IMR-90 (cell line): ENCODE measurements around the gene PPFIBP2. TPM values are rescaled to one million over a fixed set of nuclear protein-coding genes. Genes with fewer than 3 reads are reported as not detected.

Experiments used
- ATAC-seq: fragments of 200-7000 bp; cut with Tn5 transposase; 2 replicates; pipeline ENCODE4 v1.9.1; 2020; ENCODE audit warnings: low read depth, mild to moderate bottlenecking, moderate library complexity
- BruUV-seq: library from RNA; stranded (reverse); fragments of 400-500 nt; replicated peaks from 2 replicates; lab custom pipeline; 2021; lab: Mats Ljungman, UMichigan
- CTCF ChIA-PET: fragments of 300-600 bp; formaldehyde crosslinking; extraction: SDS; loops from one replicate; lab custom pipeline; 2021; ENCODE audit warnings: antibody characterized with exemption; lab: Yijun Ruan, JAX
- POLR2A ChIA-PET: fragments of 300-600 bp; sonication (Branson Sonifier 250); formaldehyde crosslinking; loops from one replicate; lab custom pipeline; 2022; ENCODE audit warnings: antibody characterized with exemption; ENCODE audit not compliant: unreplicated experiment; lab: Charles Lee
- DNase-seq: peaks from one replicate; pipeline ENCODE4 v3.0.0; 2013
- H2AFZ ChIP-seq: replicated peaks from 2 replicates; pipeline ENCODE3; 2013; ENCODE audit warnings: low read length, mild to moderate bottlenecking; ENCODE audit not compliant: poor library complexity
- H2AK5ac ChIP-seq: 2 replicates; pipeline ENCODE4 v1.6.1; 2013; ENCODE audit warnings: low read depth, low read length, inconsistent platforms
- H2AK9ac ChIP-seq: replicated peaks from 2 replicates; pipeline ENCODE3; 2013; ENCODE audit warnings: mild to moderate bottlenecking, low read depth, low read length, moderate library complexity; ENCODE audit not compliant: poor library complexity
- H2BK120ac ChIP-seq: 2 replicates; pipeline ENCODE4 v1.6.1; 2013; ENCODE audit warnings: low read depth, low read length, inconsistent platforms
- H2BK15ac ChIP-seq: 3 replicates; pipeline ENCODE4 v1.6.1; 2013; ENCODE audit warnings: low read depth, low read length, inconsistent platforms
- H2BK20ac ChIP-seq: 2 replicates; pipeline ENCODE4 v1.6.1; 2013; ENCODE audit warnings: low read depth, mild to moderate bottlenecking, inconsistent platforms, low read length, moderate library complexity
- H2BK5ac ChIP-seq: 2 replicates; pipeline ENCODE4 v1.6.1; 2013; ENCODE audit warnings: mild to moderate bottlenecking, low read depth, low read length, inconsistent platforms; ENCODE audit not compliant: poor library complexity, severe bottlenecking
- H3K14ac ChIP-seq: replicated peaks from 2 replicates; pipeline ENCODE4 v1.6.1; 2013; ENCODE audit warnings: low read depth, low read length, inconsistent platforms
- H3K18ac ChIP-seq: 2 replicates; pipeline ENCODE4 v1.6.1; 2013; ENCODE audit warnings: low read depth, low read length, control low read depth
- H3K23ac ChIP-seq: 2 replicates; pipeline ENCODE4 v1.6.1; 2013; ENCODE audit warnings: low read depth, low read length, inconsistent platforms
- H3K27ac ChIP-seq: 2 replicates; pipeline ENCODE4 v1.5.1; 2013; ENCODE audit warnings: mild to moderate bottlenecking, control low read depth, low read length; ENCODE audit not compliant: insufficient read depth
- H3K27me3 ChIP-seq: 2 replicates; pipeline ENCODE4 v1.6.1; 2013; ENCODE audit warnings: low read length; ENCODE audit not compliant: control insufficient read depth, insufficient read depth
- H3K36me3 ChIP-seq: 2 replicates; pipeline ENCODE4 v1.6.1; 2013; ENCODE audit warnings: low read length, mixed read lengths; ENCODE audit not compliant: control insufficient read depth, insufficient read depth
- H3K4ac ChIP-seq: 2 replicates; pipeline ENCODE4 v1.6.1; 2013; ENCODE audit warnings: low read depth, low read length, inconsistent platforms
- H3K4me1 ChIP-seq: 2 replicates; pipeline ENCODE4 v1.6.1; 2013; ENCODE audit warnings: low read length, mixed read lengths; ENCODE audit not compliant: control insufficient read depth, insufficient read depth
- H3K4me2 ChIP-seq: 2 replicates; pipeline ENCODE4 v1.6.1; 2013; ENCODE audit warnings: low read depth, mild to moderate bottlenecking, control low read depth, low read length, moderate library complexity
- H3K4me3 ChIP-seq: 2 replicates; pipeline ENCODE4 v1.5.1; 2013; ENCODE audit warnings: low read depth, mild to moderate bottlenecking, control low read depth, low read length, moderate library complexity; ENCODE audit not compliant: insufficient read depth
- H3K56ac ChIP-seq: 2 replicates; pipeline ENCODE4 v1.6.1; 2013; ENCODE audit warnings: low read length, inconsistent platforms; ENCODE audit not compliant: insufficient read depth; ENCODE audit errors: extremely low read depth
- H3K79me1 ChIP-seq, 2 experiments: 2 replicates each; pipeline ENCODE4 v1.6.1; 2013; ENCODE audit warnings: low read length in 2 of 2, inconsistent platforms in 1 of 2, low read depth in 1 of 2
- H3K9ac ChIP-seq: 2 replicates; pipeline ENCODE4 v1.6.1; 2013; ENCODE audit warnings: low read depth, low read length, control low read depth
- H3K9me1 ChIP-seq: 2 replicates; pipeline ENCODE4 v1.6.1; 2013; ENCODE audit warnings: low read length, inconsistent platforms; ENCODE audit not compliant: insufficient read depth
- H3K9me3 ChIP-seq: 2 replicates; pipeline ENCODE4 v1.6.1; 2013; ENCODE audit warnings: low read length; ENCODE audit not compliant: control insufficient read depth, insufficient read depth
- H4K20me1 ChIP-seq: 2 replicates; pipeline ENCODE4 v1.6.1; 2013; ENCODE audit warnings: low read length, inconsistent platforms; ENCODE audit not compliant: insufficient read depth
- H4K5ac ChIP-seq: 2 replicates; pipeline ENCODE4 v1.6.1; 2013; ENCODE audit warnings: mild to moderate bottlenecking, low read depth, low read length, control low read depth
- H4K8ac ChIP-seq, 2 experiments: 2 replicates each; pipeline ENCODE4 v1.6.1; 2013; ENCODE audit warnings: low read depth in 2 of 2, low read length in 2 of 2, control low read depth in 1 of 2, inconsistent platforms in 1 of 2
- H4K91ac ChIP-seq: 2 replicates; pipeline ENCODE4 v1.6.1; 2013; ENCODE audit warnings: low read depth, low read length, inconsistent platforms; ENCODE audit not compliant: insufficient read depth
- BHLHE40 ChIP-seq: fragments of 150-350 bp; IDR thresholded peaks from 2 replicates; pipeline ENCODE4 v1.6.1; 2016; ENCODE audit warnings: mild to moderate bottlenecking, low read depth, low read length
- CEBPB ChIP-seq: IDR thresholded peaks from 2 replicates; pipeline ENCODE4 v1.6.1; 2012; ENCODE audit warnings: low read depth, low read length, improper control_type of control experiment
- CHD1 ChIP-seq: IDR thresholded peaks from 2 replicates; pipeline ENCODE4 v1.6.1; 2012; ENCODE audit warnings: low read depth, low read length, improper control_type of control experiment
- CTCF ChIP-seq: conservative IDR thresholded peaks from 2 replicates; pipeline ENCODE4 v1.5.1; 2012; ENCODE audit warnings: mild to moderate bottlenecking, low read depth, low read length, improper control_type of control experiment
- ELK1 ChIP-seq: fragments of 150-350 bp; IDR thresholded peaks from 2 replicates; pipeline ENCODE4 v1.6.1; 2016; ENCODE audit warnings: low read depth, mild to moderate bottlenecking, low read length, moderate library complexity, borderline replicate concordance
- FOS ChIP-seq: fragments of 150-350 bp; IDR thresholded peaks from 2 replicates; pipeline ENCODE4 v1.6.1; 2016; ENCODE audit warnings: low read depth, low read length
- MAFK ChIP-seq: IDR thresholded peaks from 2 replicates; pipeline ENCODE4 v1.6.1; 2012; ENCODE audit warnings: low read depth, low read length, improper control_type of control experiment
- MAZ ChIP-seq: IDR thresholded peaks from 2 replicates; pipeline ENCODE4 v1.6.1; 2012; ENCODE audit warnings: low read depth, mild to moderate bottlenecking, low read length, improper control_type of control experiment, moderate library complexity, borderline replicate concordance
- MXI1 ChIP-seq: IDR thresholded peaks from 2 replicates; pipeline ENCODE4 v1.6.1; 2012; ENCODE audit warnings: low read depth, mild to moderate bottlenecking, low read length, moderate library complexity, borderline replicate concordance
- NFE2L2 ChIP-seq: fragments of 150-350 bp; IDR thresholded peaks from 2 replicates; pipeline ENCODE4 v1.6.1; 2016; ENCODE audit warnings: low read depth, mild to moderate bottlenecking, low read length
- POLR2A ChIP-seq: IDR thresholded peaks from 2 replicates; pipeline ENCODE4 v1.6.1; 2012; ENCODE audit warnings: mild to moderate bottlenecking, low read depth, low read length
- RAD21 ChIP-seq: IDR thresholded peaks from 2 replicates; pipeline ENCODE4 v1.6.1; 2012; ENCODE audit warnings: low read length, improper control_type of control experiment
- RCOR1 ChIP-seq: IDR thresholded peaks from 2 replicates; pipeline ENCODE4 v1.6.1; 2012; ENCODE audit warnings: mild to moderate bottlenecking, low read length, improper control_type of control experiment; ENCODE audit not compliant: insufficient replicate concordance
- SMC3 ChIP-seq: fragments of 150-350 bp; IDR thresholded peaks from 2 replicates; pipeline ENCODE4 v1.6.1; 2016; ENCODE audit warnings: low read depth, mild to moderate bottlenecking, antibody characterized with exemption, low read length, moderate library complexity
- USF2 ChIP-seq: fragments of 150-350 bp; IDR thresholded peaks from 2 replicates; pipeline ENCODE4 v1.6.1; 2017; ENCODE audit warnings: mild to moderate bottlenecking, antibody characterized with exemption, low read length, low read depth
- WGBS, 2 experiments: methylation state at CpG; one replicate each; pipeline versions ENCODE4 v1.1.5 to v1.1.7; 2013; ENCODE audit warnings: missing lambda C conversion rate in 2 of 2; ENCODE audit not compliant: insufficient read length in 1 of 2; ENCODE audit errors: extremely low coverage in 2 of 2; 5-methylcytosine and 5-hydroxymethylcytosine counted together
- dilution Hi-C: fragments of 300-500 bp; cut with HindIII; formaldehyde crosslinking; loops from one replicate; pipeline ENCODE4 v1.14.3; 2018; ENCODE audit warnings: low sequenced_read_pairs; ENCODE audit not compliant: unreplicated experiment
- in situ Hi-C: fragments of 300-500 bp; cut with MboI; formaldehyde crosslinking; loops from 3 replicates; pipeline ENCODE4 v1.14.3; 2019; ENCODE audit warnings: low sequenced_read_pairs, inconsistent platforms, mixed read lengths
- intact Hi-C: fragments of 100-400 bp; cut with micrococcal nuclease; formaldehyde crosslinking; loops from 2 replicates; pipeline ENCODE4 v1.10.0; 2022
- polyA plus RNA-seq, 3 experiments: library from polyadenylated mRNA; depleted of rRNA; stranded (reverse); fragments of >200 nt; gene quantifications; 2 replicates each; pipeline ENCODE4 v1.2.3, GENCODE V29; 2012; ENCODE audit warnings: low replicate concordance in 1 of 3
- total RNA-seq: library from RNA; depleted of rRNA; stranded (reverse); fragments of >200 nt; gene quantifications from 2 replicates; pipeline ENCODE4 v1.2.3, GENCODE V29; 2012

PPFIBP2 gene
- total and polyA plus RNA-seq, 2 of the 4 experiments (the other 2 are of a cell fraction), result 6.0 to 11.8 TPM

- Histone ChIP-seq H3K27me3 (peaks cover 27% of the 10 kb centered on the region), H2BK5ac (no peak overlapping the region), H3K36me3 (no peaks in the 10 kb centered on the region), H3K23ac (no peak overlapping the region), H3K4ac (no peak overlapping the region), H2AK9ac (no peak overlapping the region), H3K4me3 (no peak overlapping the region), H2AK5ac (no peak overlapping the region), H2BK15ac (no peak overlapping the region), H3K56ac (no peak overlapping the region), H3K9me1 (no peaks in the 10 kb centered on the region), H2BK20ac (no peak overlapping the region), H2AFZ (no peak overlapping the region), H4K8ac (no peak overlapping the region), H4K20me1 (no peaks in the 10 kb centered on the region), H3K18ac (no peak overlapping the region), H3K79me1 (no peaks in the 10 kb centered on the region), H3K4me1 (peaks cover 2% of the 10 kb centered on the region; the same call in 1 of the 2 replicates), H3K27ac (no peak overlapping the region), H3K14ac (no peak overlapping the region), H4K5ac (no peak overlapping the region), H3K4me2 (no peak overlapping the region), H3K9me3 (no peaks in the 10 kb centered on the region), H3K9ac (no peak overlapping the region), H2BK120ac (no peak overlapping the region), H4K91ac (no peak overlapping the region)
- DNase-seq (no peak), ATAC-seq (no peak)
- ChIA-PET CTCF (interaction anchor here (0.6 kb wide), 1 partner anchor 653 kb away, joined by 7 read pairs; no protein-coding TSS in a partner anchor), POLR2A (no interaction called here)
- in situ Hi-C loops, result no loop called here
- dilution Hi-C loops, result no loop called here
- BruUV-seq, result no TSS peak
- intact Hi-C loops, result no loop called here
- no CpG with 5 or more reads among the region's 1 CpG for WGBS, 2 experiments
- TF ChIP-seq RAD21, result no peak
- TF ChIP-seq USF2, result no peak
- no peak for TF ChIP-seq POLR2A
- no peak for TF ChIP-seq CHD1
- TF ChIP-seq RCOR1, result no peak
- TF ChIP-seq BHLHE40, result no peak
- TF ChIP-seq MXI1, result no peak
- TF ChIP-seq MAZ, result no peak
- TF ChIP-seq ELK1, result no peak
- TF ChIP-seq NFE2L2, result no peak
- TF ChIP-seq FOS, result no peak
- no peak for TF ChIP-seq MAFK
- no peak for TF ChIP-seq SMC3
- no peak for TF ChIP-seq CEBPB
- no peak for TF ChIP-seq CTCF
Observed at GRCh38 chr11:7515447-7515886, 1.7 kb downstream of the PPFIBP2 start.
